HG03469 (cell line): ENCODE results near the gene SERPINE2.
A peak's percentile ranks its signal among the peaks of the same experiment; 100 is the strongest.

ENCODE experiments used
- ATAC-seq: cut with Tn5 transposase; IDR thresholded peaks from one replicate; pipeline ENCODE4 v1.9.1; 2021; ENCODE audit warnings: mild to moderate bottlenecking, moderate library complexity, moderate number of reproducible peaks; ENCODE audit not compliant: unreplicated experiment

SERPINE2 gene

DNA sequence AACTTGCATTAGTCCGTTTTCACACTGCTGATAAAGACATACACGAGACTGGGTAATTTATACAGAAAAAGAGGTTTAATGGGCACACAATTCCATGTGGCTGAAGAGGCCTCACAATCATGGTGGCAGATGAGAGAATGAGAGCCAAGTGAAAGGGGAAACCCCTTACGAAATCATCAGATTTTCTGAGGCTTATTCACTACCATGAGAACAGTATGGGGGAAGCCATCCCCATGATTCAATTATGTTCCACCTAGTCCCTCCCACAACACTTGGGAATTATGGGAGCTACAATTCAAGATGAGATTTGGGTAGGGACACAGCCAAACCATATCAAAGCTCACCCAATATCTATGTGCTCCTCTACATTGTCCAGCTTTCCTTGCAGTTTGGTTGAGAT is 16.0 kb upstream of the SERPINE2 start:
- no peak for ATAC-seq

DNA sequence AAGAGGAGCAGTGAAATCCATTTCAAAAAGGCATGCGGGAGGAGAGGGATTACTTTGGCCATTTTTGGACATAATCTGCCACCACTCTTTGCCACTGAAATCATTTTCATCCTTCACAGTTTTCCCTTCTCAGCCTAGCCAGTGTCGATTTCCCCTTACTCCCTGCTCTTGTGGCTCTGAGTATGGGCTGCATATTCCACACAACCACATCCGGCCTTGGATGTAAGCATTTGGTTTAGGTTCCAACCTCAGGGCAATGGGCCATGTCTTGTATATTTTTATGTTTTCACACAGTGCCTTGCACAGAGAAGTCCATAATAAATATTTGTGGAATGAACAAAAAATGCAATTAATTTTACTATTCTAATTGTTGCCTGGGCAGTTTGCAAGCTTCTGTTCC is 7.7 kb upstream of the SERPINE2 start:
- ATAC-seq, result no peak

DNA sequence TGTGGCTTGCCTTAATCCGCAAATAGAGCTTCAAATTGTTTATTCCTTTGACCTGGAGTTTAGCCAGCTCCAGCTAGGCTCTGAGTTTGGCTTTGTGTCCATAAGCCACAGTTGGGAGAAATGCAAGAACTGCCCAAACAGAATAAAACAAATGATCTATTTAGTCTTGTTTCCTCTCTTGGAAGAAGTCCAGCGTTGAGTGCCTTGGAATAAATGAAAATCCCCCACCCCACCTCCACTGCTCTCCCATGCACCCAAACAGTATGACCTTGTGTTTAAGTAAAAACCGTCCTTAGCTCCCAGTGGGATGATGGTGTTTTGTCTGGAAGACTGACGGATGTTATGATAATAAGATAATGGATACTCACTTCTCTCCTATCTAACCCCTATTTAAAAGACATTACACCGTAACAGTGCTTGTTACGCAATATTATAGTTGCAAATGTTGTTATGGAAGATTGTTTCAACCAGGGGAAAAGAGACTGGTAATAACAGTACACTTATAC is 3.2 kb upstream of the SERPINE2 start:
- no peak for ATAC-seq

DNA sequence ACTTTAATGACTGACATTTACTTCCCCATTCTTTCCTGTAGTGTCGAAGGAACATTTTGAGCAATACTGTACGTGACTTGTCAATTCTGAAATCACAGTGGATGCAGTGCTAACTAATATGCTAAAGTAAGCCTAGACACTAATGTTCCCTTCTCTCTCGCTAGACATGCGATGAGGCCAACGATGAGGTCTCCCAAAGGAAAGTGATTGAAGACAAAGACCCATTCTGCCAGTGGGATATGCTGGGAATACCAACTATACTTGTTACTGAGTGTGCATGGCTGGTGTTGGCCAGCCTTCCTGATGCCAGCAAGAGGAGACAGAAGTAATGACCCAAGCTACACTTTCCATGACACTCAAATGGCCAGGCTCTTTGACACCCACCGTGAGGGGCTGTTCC is 2.5 kb upstream of the SERPINE2 start:
- ATAC-seq, result no peak

DNA sequence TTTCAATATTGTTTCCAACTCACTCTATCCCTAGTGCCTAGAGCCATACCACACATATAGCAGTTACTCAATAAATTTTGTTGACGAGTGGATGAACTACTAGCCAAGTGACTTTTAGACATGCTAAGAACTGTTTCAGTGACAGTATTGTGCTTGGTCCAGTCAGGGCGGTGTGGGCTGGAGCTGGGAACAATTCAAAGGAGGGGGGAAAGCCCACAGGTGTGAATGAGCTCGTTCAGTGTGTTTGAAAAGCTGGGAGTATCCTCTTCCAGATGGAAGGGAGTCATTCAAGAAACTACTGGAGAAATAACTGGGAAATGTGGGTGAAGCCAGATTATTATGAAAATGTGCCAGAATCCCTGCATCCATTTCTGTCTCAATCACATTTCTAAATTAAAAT is 1.7 kb upstream of the SERPINE2 start:
- ATAC-seq, result no peak

DNA sequence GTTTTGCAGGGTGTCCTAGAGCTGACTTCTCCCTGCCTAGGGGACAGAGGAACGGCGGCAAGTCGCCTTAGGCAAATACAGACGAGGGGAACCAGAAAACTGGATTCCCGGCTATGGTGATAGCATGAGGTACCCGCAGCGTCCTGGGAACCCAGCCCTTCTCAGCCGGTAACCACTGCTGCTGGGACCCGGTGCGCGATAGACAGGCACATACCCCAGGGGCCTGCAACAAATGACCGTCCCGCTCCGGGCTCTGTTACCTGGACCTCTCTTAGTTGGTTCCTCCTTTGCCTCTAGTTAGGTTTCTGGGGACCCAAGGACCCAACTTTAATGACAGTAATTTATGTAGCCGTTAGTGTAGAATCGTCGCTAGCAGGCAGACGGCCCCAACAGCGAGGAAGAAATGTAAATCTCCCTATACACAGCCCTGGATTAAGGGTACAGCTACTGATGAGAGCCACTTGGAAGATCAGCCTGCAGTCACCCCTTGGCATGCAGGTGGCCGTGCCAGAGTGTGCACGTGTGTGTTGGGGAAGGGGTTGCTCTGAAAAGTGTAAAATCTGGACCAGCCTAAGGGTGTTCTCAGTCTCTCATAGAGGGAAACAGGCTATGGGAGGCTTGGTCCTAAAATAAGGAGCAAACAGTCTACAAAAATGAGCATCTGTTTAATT is 819 bp upstream of the SERPINE2 start:
- no peak for ATAC-seq

DNA sequence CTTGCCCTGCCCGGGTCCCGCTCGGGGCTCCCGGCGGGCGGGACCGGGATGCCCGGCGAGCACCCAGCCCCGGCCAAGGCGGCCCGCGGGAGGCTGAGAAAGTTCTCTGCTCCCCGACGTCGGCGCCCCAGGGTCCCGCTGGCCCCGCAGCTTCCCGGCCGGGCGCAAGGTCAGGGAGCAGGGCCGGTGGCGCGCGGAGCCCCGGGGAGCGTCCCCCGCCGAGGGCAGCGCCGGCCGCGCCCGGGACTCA is 331 bp downstream of the SERPINE2 start:
- ATAC-seq, result no peak

DNA sequence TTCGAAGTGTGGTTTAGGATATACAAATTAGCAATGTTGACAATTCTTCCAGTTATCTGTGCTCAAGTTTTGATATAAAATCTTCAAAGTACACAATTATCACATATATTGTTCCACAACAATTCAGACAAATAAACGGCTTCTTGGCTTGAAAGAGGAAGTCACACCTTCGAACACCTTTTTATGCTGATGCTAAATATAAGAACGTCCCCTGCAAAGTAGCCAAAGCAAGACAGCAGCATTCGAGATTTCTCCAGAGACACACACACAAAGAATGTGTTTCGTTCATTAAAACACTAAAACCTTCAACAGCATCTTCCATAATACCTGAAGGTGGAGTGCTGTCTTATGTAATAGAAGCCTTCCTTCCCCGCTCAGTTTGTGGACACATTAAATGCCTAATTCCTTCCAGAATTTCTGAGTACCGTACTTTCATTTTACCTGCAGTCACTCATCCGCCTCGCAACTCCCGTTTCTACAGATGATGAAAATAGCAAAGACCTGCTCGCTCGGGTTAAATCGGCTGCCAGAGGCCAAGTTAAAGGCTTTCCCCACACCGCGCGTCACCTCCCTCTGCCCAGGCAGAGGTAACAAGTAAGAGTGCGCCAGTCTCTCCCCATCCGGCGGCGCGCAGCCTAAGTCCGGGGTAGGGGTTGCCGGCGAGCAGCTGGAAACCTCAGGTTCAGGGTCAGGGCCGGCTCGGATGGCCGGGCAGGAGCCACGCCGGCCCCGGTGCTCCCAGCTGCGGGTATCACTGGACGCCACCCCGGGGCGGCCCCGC is 847 bp downstream of the SERPINE2 start:
- no peak for ATAC-seq

DNA sequence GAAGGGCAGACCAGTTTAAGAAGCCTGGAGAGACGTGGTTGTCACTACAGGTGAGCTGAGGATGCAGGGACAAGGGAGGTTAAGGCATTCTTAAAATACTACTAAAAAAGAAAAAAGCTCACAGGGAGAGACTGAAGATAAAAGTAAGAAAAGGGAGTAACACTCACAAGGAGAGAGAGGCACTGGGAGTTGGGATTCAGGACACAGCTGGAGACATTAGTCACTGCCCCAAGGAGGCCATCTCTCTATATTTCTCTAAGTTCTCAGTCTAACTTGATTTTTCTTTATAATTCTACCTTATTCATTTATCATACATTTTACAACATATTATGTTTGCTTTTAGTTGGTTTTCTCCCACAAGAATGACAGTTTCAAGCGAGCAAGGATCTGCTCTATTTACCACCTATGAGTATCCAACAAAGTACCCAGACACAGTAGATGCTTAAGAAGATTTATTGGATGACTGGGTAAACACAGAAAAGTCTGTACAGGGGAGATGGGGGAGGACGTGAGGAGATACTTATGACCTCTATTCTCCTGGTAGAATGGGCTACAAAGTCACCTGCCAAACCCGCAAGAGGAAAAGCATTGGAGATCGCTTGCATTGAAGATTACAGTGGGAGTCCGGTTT is 2.2 kb downstream of the SERPINE2 start:
- ATAC-seq, result no peak

DNA sequence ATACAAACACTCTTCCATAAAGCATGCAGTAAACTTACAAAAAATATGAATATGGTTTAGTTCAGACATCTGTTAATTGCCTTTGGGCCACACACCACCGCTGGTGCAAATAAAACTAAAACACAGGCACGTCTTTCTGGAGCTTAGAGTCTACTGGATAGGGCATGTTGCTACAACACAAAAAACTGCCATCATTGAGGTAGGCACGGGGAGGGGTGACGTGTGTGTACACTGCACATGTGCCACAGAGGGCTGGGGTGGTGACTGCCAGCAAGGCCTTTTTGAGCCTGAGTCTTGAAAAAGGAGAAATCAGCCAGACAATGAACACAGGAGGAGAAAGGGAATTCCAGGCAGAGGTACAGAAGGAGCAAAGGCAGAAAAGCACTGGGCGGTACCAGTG is 5.1 kb downstream of the SERPINE2 start:
- no peak for ATAC-seq

DNA sequence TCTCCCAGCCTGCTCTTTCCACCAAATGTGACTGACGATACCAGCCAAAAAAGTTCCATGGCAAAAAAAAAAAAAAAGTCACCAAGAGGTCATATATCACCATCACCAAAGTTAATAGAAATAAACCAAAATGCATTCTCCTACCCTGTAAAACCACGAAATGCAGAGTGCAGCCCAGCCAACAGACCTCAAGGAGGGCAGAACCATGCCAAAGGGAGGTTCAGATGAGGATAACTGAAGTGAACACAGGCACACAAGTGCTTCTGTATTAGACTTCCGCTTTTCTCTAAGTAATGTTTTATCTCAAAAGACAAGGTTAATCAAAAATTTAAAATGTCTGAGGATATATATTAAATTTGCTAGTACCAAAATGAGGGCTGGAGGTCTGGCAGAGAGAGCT is 5.5 kb downstream of the SERPINE2 start:
- ATAC-seq, result no peak

DNA sequence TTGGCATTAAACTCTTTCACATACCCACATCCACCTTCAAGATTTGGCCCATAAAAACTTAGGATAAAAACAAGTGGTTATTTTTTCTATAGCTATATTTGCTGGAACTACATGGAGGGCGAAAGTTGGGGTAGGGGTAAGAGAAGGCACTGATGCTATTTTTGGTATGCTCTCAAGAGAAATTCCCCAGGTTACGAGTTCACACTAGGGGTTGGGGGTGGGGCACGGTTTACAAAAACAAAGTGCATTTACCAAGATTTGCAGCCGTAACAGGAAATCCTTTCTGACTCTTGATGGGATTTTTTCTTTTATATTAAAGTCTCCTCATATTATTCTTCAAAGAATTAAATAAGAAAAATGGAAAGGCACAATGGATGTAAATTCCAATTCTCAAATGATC is 6.8 kb downstream of the SERPINE2 start:
- ATAC-seq, result no peak

DNA sequence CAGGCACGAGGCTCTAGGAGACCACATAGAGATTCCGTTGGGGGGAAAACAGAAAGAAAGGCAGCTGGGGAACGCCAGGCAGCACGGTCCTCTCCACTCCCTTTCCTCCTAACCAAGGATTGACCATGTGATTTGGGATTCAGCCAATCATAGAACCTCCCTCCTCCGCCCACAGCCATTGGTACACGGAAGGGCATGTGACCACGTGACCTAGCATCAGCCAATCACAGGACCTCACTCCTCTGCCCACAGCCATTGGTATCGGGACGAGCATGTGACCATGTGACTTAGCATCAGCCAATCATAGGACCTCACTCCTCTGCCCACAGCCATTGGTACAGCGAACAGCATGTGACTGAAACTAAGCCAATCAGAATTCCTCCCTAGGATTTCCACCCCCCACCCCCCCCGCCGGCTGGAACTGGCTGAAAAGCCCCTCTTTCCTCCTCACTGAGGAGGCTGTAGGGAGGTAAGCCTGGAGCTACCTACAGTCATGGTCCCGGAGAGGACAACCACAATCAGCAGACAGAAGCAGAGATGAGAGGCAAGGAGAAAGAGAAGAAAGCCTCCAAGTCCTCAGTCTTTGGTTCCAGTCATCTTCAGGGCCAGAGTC is 7.6 kb downstream of the SERPINE2 start:
- no peak for ATAC-seq

DNA sequence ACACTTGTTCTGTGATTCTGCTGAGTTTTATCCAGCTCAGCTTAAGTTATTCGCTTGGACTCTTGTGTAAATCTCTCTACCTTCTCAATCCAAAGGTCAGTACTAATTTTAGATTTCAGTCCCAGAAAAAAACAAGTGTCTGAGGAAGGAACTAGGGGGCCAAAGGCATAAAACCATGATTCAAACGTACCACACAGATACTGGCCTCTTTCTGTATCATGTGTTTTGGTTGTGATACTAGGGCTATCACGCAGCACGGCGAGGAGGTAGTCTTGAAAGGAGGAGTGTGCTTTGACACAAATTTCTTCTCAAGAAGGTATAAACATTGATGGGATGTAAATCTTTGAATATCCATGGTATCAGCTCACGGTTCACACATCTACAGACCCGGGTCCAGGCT is 8.3 kb downstream of the SERPINE2 start:
- ATAC-seq, result no peak

DNA sequence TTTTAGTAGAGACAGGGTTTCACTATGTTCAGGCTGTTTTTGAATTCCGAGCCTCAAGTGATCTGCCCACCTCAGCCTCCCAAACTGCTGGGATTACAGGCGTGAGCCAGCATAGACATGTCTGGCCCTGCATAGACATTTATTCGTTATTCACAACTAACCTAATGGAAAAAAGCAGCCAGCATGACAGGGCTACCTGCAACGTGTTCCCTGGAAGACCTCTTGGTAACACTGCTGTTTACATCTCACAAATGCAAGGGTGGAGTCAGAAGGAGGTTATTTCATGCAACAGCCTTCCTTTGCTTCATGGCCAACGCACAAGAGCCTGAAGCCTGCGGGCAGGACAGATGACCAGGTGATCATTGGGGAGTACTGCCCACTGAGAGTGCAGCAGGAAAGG is 9.2 kb downstream of the SERPINE2 start:
- no peak for ATAC-seq

DNA sequence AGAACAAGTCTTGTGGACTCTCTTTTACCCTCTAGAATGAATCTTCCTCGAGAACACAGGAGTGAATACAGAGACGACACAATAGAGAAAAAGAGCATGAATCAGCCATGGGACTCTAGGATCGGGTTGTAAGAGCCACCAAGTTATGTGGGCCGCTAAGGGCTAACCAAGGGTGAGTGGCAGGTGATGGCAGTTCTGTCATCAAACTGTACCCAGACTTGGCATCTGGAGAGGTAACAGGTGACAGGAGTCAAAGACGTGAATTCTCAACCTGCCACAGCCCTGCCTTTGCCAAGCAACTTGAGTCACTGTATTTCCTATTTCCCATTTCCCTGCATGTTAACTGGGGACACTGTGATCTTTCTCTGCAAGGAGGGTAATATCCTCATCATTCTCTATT is 11.2 kb downstream of the SERPINE2 start:
- ATAC-seq, result no peak

DNA sequence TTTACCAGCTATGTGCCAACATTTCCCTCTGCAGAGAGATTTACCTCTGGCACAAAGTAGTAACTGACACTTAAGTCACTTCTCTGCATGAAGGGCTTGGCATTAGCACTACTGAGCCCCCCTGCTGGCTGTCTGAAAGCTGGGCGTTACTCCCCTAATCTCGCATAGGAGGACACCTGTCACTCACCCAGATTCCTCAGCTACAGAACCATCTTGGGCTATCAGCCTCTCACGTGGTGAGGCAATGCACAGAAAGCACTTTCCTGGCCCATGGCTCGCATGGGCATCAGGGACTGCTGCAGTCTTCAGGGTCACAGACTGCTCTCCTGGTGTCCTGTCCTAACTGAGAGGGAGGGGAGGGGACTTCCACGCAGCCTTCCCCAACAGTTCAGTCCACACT is 12.0 kb downstream of the SERPINE2 start:
- ATAC-seq, result no peak

DNA sequence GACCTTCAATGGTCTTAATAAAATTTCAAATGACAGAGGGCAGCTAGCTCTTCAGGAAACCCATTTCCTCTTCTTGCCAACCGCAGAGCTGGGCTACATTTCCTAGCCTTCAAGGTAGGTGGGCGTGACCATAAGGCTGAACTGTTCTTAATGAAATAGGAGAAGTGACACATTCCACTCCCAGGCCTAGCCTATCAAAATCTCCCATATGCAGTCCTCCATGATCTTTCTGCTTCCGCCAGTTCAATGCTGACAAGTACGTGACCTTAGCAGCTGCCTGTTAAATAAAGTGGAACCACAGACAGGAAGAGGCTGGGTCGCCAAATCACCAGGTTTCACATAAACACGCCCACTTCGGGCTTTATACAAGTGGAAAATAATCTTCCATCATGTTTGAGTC is 13.2 kb downstream of the SERPINE2 start:
- peak; percentile 94 for ATAC-seq

DNA sequence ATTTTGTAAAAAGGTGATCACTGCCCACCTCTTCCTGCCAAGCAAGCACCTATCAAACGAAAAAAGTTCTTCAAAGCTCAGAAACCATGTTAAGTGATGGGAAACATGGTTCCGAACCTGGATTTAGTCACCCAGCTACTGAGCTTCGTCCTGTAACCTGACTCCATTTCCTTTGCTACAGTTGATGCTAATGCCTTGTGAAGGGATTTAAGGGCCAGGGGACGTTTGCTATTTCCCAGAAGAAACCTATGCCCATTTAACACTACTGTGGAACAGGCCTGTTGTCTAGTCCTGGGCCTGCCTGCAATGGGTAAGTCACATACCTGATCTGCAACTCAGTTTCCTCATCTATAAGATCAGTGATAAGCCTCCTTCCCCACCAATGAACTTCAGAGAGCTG is 14.8 kb downstream of the SERPINE2 start:
- no peak for ATAC-seq

DNA sequence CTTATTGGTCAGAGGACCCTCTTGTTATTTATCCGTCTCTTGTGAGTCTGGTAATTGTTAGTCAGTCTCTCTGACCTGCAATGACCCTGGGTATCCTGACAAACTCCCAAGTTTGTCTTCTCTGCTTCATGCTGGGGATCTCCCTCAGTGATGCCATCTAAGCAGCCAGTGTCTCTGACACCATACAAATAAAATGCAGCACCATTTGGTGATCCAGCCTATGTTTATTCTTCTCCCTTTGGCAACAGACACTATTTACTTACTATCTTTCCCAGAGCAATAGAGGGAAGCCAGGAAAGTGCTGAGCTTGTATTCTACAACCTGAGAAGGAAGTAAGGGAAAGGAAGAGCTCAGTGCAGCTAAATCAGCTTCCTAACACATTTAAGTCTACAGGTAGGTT is 15.9 kb downstream of the SERPINE2 start:
- no peak for ATAC-seq

DNA sequence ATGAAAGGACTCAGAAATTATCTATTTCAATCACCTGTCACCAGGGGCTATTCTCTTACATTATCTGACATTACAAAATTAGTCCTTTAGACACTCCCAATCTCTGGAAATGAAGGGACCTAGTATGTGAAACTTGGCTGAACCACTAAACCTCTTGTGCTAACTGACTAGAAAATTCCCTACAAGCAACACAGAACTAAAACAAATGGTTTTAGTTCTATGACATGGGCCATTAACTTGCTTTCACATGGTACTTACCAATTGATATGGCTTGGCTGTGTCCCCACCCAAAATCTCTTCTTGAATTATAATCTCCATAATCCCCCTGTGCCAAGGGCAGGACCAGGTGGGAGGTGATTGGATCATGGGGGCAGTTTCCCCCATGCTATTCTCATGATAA is 16.6 kb downstream of the SERPINE2 start:
- ATAC-seq, result no peak

DNA sequence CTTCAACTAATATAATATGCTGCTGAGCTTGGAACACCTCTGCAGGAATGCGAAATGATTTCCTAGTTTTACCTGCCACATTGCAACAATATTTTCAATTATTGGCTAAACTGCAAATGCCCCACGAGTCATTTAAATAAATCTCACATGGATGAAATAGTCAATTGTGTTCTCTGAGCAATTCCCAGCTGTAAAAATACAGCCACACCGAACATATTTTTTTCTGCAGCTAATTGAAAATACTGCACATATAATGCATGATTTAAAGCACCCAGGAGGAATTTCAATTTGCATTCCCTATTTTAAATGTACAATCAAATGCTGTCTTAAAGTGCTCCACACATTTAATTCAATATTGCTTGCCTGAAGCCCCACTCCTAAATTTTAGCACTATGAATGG is 18.6 kb downstream of the SERPINE2 start:
- no peak for ATAC-seq
